NOMO-1 (cell line): ENCODE data around the gene CNPPD1.
"Not testable (repeated sequence)": the region's sequence is repeated elsewhere in the genome, so short reads cannot be mapped to it uniquely, and the experiment has no call there.

Source experiments
- DNase-seq, 2 experiments: peaks; one replicate each; lab custom pipeline; 2025; ENCODE audit not compliant: unreplicated experiment in 2 of 2; lab: John Stamatoyannopoulos, UW

CNPPD1 gene

GRCh38 chr2:219209236-219210195 is 32.8 kb upstream of the CNPPD1 start:
- no peak for DNase-seq

- DNase-seq = no peak
Observed at GRCh38 chr2:219207884-219208740, 31.4 kb upstream of the CNPPD1 start.

GRCh38 chr2:219207134-219207883 is 30.6 kb upstream of the CNPPD1 start:
- DNase-seq = peak in 1 of 2 experiments; percentile 29

GRCh38 chr2:219206328-219207133 is 29.8 kb upstream of the CNPPD1 start, which contains the start of gene ZFAND2B:
ZFAND2B (plus strand) TSS chr2:219206782; CDS start chr2:219206988, 206 bp downstream.
- DNase-seq = peak; percentile 91 to 92

GRCh38 chr2:219205981-219206327 is 29.2 kb upstream of the CNPPD1 start:
- no peak for DNase-seq

- no peak for DNase-seq
Observed at GRCh38 chr2:219205165-219205538, 28.4 kb upstream of the CNPPD1 start.

- no peak for DNase-seq
Observed at GRCh38 chr2:219204425-219205164, 27.9 kb upstream of the CNPPD1 start.

GRCh38 chr2:219201331-219201730 is 24.6 kb upstream of the CNPPD1 start:
- DNase-seq = not testable (repeated sequence)

- DNase-seq = not testable (repeated sequence)
Observed at GRCh38 chr2:219200502-219201326, 24.0 kb upstream of the CNPPD1 start.

GRCh38 chr2:219199470-219200211 is 22.9 kb upstream of the CNPPD1 start:
- DNase-seq = no peak

- no peak for DNase-seq
Observed at GRCh38 chr2:219198974-219199373, 22.2 kb upstream of the CNPPD1 start.

- no peak for DNase-seq
Observed at GRCh38 chr2:219197388-219197787, 20.7 kb upstream of the CNPPD1 start.

- no peak for DNase-seq
Observed at GRCh38 chr2:219186754-219187456, 10.2 kb upstream of the CNPPD1 start.

GRCh38 chr2:219184121-219184520 is 7.4 kb upstream of the CNPPD1 start:
- DNase-seq = no peak

- no peak for DNase-seq
Observed at GRCh38 chr2:219183151-219183772, 6.5 kb upstream of the CNPPD1 start.

GRCh38 chr2:219182331-219183150 is 5.8 kb upstream of the CNPPD1 start:
- no peak for DNase-seq
